SK-MEL-5 (cell line): Measurements from ENCODE around the gene MAPK14. TPM values are rescaled to one million over a fixed set of nuclear protein-coding genes. Genes with fewer than 3 reads are reported as not detected.

Source experiments
- total RNA-seq: library from RNA; depleted of rRNA; stranded (reverse); fragments of >200 nt; shearing (Covaris generic); gene quantifications from 2 replicates; pipeline ENCODE4 v1.2.3, GENCODE V29; 2014; rRNA removed

MAPK14 gene
- total RNA-seq, 1 experiment from 2014 or later = 28.2 TPM

Other genes starting within 250 kb of the MAPK14 start
- not detected in 2 replicates for gene CLPSL1, start 246.8 kb upstream of the MAPK14 start, total RNA-seq
- not detected in 2 replicates for gene CLPS, start 230.5 kb upstream of the MAPK14 start, total RNA-seq
- gene LHFPL5, start 222.5 kb upstream of the MAPK14 start, total RNA-seq = not detected in 2 replicates
- 26.6 and 27.3 TPM in 2 replicates for gene SRPK1, start 106.7 kb upstream of the MAPK14 start, total RNA-seq
- gene SLC26A8, start 3.2 kb upstream of the MAPK14 start, total RNA-seq = not detected in 2 replicates
- 0.05 TPM in 1 of 2 replicates, not detected in the other for gene MAPK13, start 102.7 kb downstream of the MAPK14 start, total RNA-seq
- 5.3 and 6.0 TPM in 2 replicates for gene BRPF3, start 168.9 kb downstream of the MAPK14 start, total RNA-seq
- not detected in 2 replicates for gene PNPLA1, start 242.3 kb downstream of the MAPK14 start, total RNA-seq